Natural killer cell treated with Interleukin-12 subunit alpha and Interleukin-12 subunit beta and Interleukin-15 and Interleukin-18, amount 100 ng/mL, for 72 hours (primary cell): ENCODE measurements around the gene TWIST2. TPM values are rescaled to one million over a fixed set of nuclear protein-coding genes. Genes with fewer than 3 reads are reported as not detected.
A peak's percentile ranks its signal among the peaks of the same experiment; 100 is the strongest.

Experiments used
- ATAC-seq, 2 donors: fragments of 150-1000 bp; cut with Tn5 transposase in 1 of 2; sonication (Bioruptor Pico), chemical (Tn5 transposase) in 1 of 2; 2 replicates each; pipeline ENCODE4 v1.10.0; 2021
- DNase-seq: peaks from one replicate; pipeline ENCODE4 v3.0.0; 2022; ENCODE audit warnings: low spot score
- H3K27ac Mint-ChIP-seq, 2 donors: 1 replicate in 1 of 2; 2 replicates in 1 of 2; pipeline ENCODE4 v1.8.0; 2022; ENCODE audit warnings: mixed read lengths in 2 of 2, mild to moderate bottlenecking in 1 of 2, moderate library complexity in 1 of 2
- H3K27me3 Mint-ChIP-seq, 2 donors: 1 replicate in 1 of 2; 2 replicates in 1 of 2; pipeline ENCODE4 v1.8.0; 2022; ENCODE audit warnings: mixed read lengths in 2 of 2
- H3K36me3 Mint-ChIP-seq: one replicate; pipeline ENCODE4 v1.8.0; 2022; ENCODE audit warnings: mixed read lengths
- H3K4me1 Mint-ChIP-seq, 2 donors: 1 replicate in 1 of 2; 2 replicates in 1 of 2; pipeline ENCODE4 v1.8.0; 2022; ENCODE audit warnings: low read depth in 2 of 2, mixed read lengths in 2 of 2, mild to moderate bottlenecking in 1 of 2
- H3K4me3 Mint-ChIP-seq: one replicate; pipeline ENCODE4 v1.8.0; 2022; ENCODE audit warnings: mixed read lengths
- H3K9me3 Mint-ChIP-seq: 2 replicates; pipeline ENCODE4 v1.8.0; 2022; ENCODE audit warnings: mixed read lengths
- total RNA-seq, 2 donors: library from RNA; stranded (reverse); gene quantifications; one replicate each; pipeline ENCODE4 v1.2.3, GENCODE V29; 2022

Gene TWIST2
- total RNA-seq, 2 donors from 2014 or later: not detected

DNA sequence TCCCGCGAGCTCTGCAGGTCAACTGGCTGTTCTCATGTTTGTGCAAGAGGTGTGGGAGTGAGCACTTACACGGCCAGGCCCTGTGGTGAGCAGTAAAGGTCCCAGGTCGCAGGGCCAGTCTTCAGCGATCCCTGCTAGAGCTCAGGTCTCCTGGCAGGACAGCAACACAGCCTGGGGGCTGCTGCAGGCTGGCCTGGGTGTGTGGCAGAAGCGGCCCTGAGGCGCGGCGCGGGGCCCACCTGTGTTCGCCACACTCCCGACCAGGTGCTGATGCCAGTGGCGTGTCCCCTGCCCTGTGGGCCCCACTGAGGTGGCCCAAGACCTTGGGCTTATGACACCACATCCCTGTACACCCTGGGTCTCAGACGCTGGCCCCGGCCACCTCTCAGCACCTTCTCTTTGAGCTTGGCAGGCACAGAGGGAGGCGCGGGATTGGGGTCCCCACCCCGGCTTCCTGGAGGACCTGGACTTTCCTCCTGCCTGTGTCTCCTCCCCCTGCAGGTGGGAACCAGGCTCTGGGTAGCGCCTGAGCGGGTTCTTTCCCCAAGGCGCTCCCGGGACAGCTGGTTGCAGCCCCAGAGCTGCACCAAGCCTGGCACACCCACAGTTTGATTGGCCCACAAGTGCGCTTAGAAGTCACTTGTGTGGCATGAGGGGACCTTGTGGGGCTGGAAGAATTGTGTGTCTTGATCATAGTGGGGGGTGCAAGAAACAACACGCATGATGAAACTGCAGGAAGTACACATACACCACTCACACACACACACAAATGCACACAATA, 59.2 kb downstream of the TWIST2 start:
- Mint-ChIP-seq H3K4me3 (no peak overlapping the region), H3K36me3 (no peaks in the 10 kb centered on the region), H3K27ac (no peak overlapping the region), H3K27me3 (no peaks in the 10 kb centered on the region), H3K9me3 (peaks cover 3% of the 10 kb centered on the region), H3K4me1 (no peaks in the 10 kb centered on the region)
- DNase-seq (no peak), ATAC-seq (no peak)

GRCh38 chr2:238907717-238908173, 59.9 kb downstream of the TWIST2 start:
- Mint-ChIP-seq H3K27ac (no peak overlapping the region), H3K36me3 (no peaks in the 10 kb centered on the region), H3K4me1 (no peaks in the 10 kb centered on the region), H3K9me3 (peaks cover 3% of the 10 kb centered on the region), H3K4me3 (no peak overlapping the region), H3K27me3 (no peaks in the 10 kb centered on the region)
- no peak for ATAC-seq
- no peak for DNase-seq

GRCh38 chr2:238908960-238909951, 61.4 kb downstream of the TWIST2 start:
- Mint-ChIP-seq H3K9me3 (peaks cover 3% of the 10 kb centered on the region), H3K36me3 (no peaks in the 10 kb centered on the region), H3K4me3 (no peak overlapping the region), H3K27me3 (no peaks in the 10 kb centered on the region), H3K27ac (no peak overlapping the region), H3K4me1 (no peaks in the 10 kb centered on the region)
- DNase-seq (no peak), ATAC-seq (peak; percentile 49 to 51)

GRCh38 chr2:238910751-238911351, 63.0 kb downstream of the TWIST2 start:
- DNase-seq (no peak), ATAC-seq (no peak)
- Mint-ChIP-seq H3K27ac (no peak overlapping the region), H3K9me3 (peaks cover 3% of the 10 kb centered on the region), H3K4me3 (no peak overlapping the region), H3K4me1 (no peaks in the 10 kb centered on the region), H3K27me3 (peaks cover 3% of the 10 kb centered on the region in 2 donors), H3K36me3 (no peaks in the 10 kb centered on the region)

GRCh38 chr2:238911376-238912227, 63.7 kb downstream of the TWIST2 start:
- Mint-ChIP-seq H3K36me3 (no peaks in the 10 kb centered on the region), H3K4me1 (no peaks in the 10 kb centered on the region), H3K27me3 (peaks cover 6 to 8% of the 10 kb centered on the region in 2 donors), H3K27ac (no peak overlapping the region), H3K4me3 (no peak overlapping the region), H3K9me3 (no peaks in the 10 kb centered on the region)
- ATAC-seq (no peak), DNase-seq (no peak)

DNA sequence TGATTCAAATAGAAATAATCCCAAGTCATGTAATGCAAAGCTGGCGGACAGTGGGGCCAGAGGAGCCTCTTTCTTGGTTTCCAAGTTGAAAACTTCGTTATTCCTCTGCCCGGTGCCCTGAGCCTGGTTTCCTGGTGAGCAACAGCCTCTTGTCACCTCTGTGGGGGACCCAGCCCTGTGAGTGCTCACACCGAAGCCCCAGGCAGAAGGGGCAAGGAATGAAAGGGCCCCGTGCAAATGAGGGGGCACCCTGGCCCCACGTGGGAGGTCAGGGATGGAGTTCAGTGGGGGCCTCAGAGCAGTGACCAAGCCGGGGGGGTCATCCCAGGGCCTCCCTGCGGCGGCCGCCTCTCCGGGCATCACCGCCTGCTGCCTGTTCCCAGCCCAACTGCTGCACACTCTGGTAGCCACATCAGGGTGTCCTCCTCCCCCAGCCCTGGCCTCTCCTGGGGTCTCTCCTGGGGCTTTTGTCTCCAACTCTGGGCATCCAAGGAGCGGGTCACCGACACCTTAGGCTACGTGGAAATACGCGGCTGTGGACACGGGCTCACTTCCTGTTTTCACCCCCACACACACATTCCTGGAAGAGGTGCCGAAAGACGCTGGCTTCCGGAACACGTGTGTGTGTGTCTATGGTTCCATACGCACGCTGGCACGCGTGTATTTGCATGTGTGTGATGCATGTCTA, 64.5 kb downstream of the TWIST2 start:
- H3K27me3 Mint-ChIP-seq: peaks cover 6 to 9% of the 10 kb centered on the region in 2 donors
- DNase-seq (no peak), ATAC-seq (no peak)
- no peaks in the 10 kb centered on the region for H3K4me1 Mint-ChIP-seq
- H3K4me3 Mint-ChIP-seq: no peak overlapping the region
- H3K27ac Mint-ChIP-seq: no peak overlapping the region
- no peaks in the 10 kb centered on the region for H3K36me3 Mint-ChIP-seq
- H3K9me3 Mint-ChIP-seq: no peaks in the 10 kb centered on the region

DNA sequence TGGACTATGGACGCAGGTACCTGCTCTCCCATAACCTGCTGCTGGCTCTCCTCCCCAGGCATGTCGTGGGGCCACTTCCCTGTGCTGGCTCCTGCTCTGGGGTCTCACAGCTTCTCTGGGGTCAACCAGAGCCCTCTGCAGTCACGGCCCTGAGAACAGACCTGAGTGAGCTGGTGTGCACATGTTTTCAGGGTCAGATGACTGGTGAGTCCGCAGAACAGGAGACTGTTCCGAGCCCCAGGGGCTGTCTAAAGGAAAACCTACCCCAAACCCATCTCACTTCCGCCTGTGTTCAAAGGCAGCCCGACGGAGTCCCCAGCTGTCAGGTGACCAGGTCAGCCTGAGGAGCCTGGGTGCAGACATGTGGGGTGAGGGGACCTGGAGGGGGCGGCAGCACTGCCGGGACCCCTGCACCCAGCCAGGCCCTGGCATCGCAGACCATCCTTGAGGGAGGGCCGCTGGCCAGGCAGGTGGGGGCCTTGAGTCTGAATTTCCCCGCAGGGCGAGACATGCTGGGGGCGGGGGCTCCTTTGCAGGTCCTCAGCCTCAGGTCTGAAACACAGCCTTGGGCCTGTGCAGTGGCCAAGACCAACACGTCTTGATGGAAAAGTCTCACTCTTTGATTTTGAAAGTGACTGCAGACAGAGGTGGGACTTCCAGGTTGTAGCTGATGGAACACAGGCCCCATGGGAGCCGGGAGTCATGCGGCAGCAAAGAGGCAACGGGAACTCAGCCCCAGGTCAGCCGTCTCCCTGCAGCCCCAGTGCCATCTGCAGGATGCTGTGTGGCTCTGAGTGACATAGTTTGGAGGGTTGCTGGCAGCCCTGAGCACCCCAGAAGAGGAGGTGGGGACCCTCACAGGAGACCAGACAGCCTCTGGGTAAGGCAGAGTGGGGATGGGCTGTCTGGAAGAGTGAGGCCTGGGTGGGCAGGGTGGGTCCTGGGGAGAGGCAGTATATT, 65.3 kb downstream of the TWIST2 start:
- peaks cover 9 to 15% of the 10 kb centered on the region in 2 donors for H3K27me3 Mint-ChIP-seq
- no peak for ATAC-seq

GRCh38 chr2:238913931-238914647, 66.2 kb downstream of the TWIST2 start:
- no peaks in the 10 kb centered on the region for H3K4me1 Mint-ChIP-seq
- DNase-seq (no peak), ATAC-seq (peak in 1 of 2 donors; percentile 4)
- no peaks in the 10 kb centered on the region for H3K9me3 Mint-ChIP-seq
- no peaks in the 10 kb centered on the region for H3K36me3 Mint-ChIP-seq
- H3K4me3 Mint-ChIP-seq: no peak overlapping the region
- H3K27ac Mint-ChIP-seq: no peak overlapping the region
- H3K27me3 Mint-ChIP-seq: peaks cover 12 to 15% of the 10 kb centered on the region in 2 donors

More for the DNA sequence above, 65.3 kb downstream of the TWIST2 start:
- H3K27ac Mint-ChIP-seq: no peak overlapping the region
- no peaks in the 10 kb centered on the region for H3K4me1 Mint-ChIP-seq
- DNase-seq: no peak
- no peaks in the 10 kb centered on the region for H3K9me3 Mint-ChIP-seq
- H3K4me3 Mint-ChIP-seq: no peak overlapping the region
- no peaks in the 10 kb centered on the region for H3K36me3 Mint-ChIP-seq

GRCh38 chr2:238914648-238915015, 66.7 kb downstream of the TWIST2 start:
- Mint-ChIP-seq H3K27me3 (peaks cover 12 to 15% of the 10 kb centered on the region in 2 donors), H3K9me3 (no peaks in the 10 kb centered on the region), H3K4me1 (no peaks in the 10 kb centered on the region), H3K27ac (no peak overlapping the region), H3K36me3 (no peaks in the 10 kb centered on the region), H3K4me3 (no peak overlapping the region)
- DNase-seq: no peak
- ATAC-seq: no peak

DNA sequence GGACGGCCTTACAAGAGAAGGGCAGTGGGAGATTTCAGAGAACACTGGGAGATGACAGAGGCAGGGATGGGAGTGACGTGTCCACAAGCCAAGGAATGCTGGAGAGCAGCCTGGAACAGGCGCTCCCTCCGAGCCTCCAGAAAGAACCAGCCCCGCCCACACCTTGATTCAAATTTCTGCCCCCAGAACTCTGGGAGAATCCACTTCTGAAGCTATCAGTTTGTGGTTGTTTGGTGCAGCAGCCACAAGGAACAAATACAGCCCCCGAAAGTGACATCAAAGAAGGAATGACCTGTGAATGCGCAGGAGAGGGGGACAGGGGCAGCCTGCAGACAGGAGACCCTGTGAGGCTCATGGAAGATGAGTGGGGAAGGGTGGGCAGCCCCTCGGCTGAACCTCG, 67.3 kb downstream of the TWIST2 start:
- peak; percentile 55 for DNase-seq
- Mint-ChIP-seq H3K36me3 (no peaks in the 10 kb centered on the region), H3K9me3 (no peaks in the 10 kb centered on the region), H3K4me1 (no peaks in the 10 kb centered on the region), H3K27me3 (peaks cover 12 to 15% of the 10 kb centered on the region in 2 donors), H3K4me3 (no peak overlapping the region), H3K27ac (no peak overlapping the region)
- ATAC-seq: no peak

DNA sequence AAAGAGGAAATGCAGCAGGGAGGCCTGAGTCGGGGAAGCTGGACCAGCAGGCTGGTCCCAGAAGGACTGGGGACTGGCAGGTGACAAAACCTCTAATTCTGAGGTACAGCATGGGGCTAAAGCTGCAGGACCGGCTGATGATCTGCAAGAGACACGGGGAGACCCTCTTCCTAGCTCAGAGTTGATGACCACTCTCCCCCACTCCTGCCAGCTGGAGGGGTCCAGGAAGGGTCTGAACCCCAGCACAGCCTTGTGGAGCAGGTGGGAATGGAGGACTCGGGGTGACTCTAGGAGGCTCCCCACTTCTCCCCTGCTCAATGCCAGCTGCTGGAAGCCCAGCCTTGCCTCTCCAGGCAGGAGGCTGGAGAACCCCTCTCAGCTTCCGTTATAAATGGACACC, 67.7 kb downstream of the TWIST2 start:
- no peak for DNase-seq
- no peaks in the 10 kb centered on the region for H3K9me3 Mint-ChIP-seq
- no peaks in the 10 kb centered on the region for H3K36me3 Mint-ChIP-seq

More for the DNA sequence above, 67.7 kb downstream of the TWIST2 start:
- Mint-ChIP-seq H3K27me3 (peaks cover 12 to 15% of the 10 kb centered on the region in 2 donors), H3K4me3 (no peak overlapping the region), H3K4me1 (no peaks in the 10 kb centered on the region), H3K27ac (no peak overlapping the region)
- ATAC-seq: no peak
